HCT116 (cell line): ENCODE results near the gene PRCD. TPM values are rescaled to one million over a fixed set of nuclear protein-coding genes. Genes with fewer than 3 reads are reported as not detected.
"Not testable (repeated sequence)": the region's sequence is repeated elsewhere in the genome, so short reads cannot be mapped to it uniquely, and the experiment has no call there.

Source experiments
- ATAC-seq: fragments of 200-7000 bp; cut with Tn5 transposase; 2 replicates; pipeline ENCODE4 v1.9.1; 2020; ENCODE audit warnings: mild to moderate bottlenecking, moderate library complexity
- BruUV-seq: library from RNA; stranded (reverse); fragments of 400-500 nt; replicated peaks from 2 replicates; lab custom pipeline; 2021; lab: Mats Ljungman, UMichigan
- CTCF ChIA-PET: fragments of 300-600 bp; sonication (Branson Sonifier 250); formaldehyde crosslinking; loops from one replicate; lab custom pipeline; 2021; ENCODE audit warnings: antibody characterized with exemption; lab: Charles Lee
- POLR2A ChIA-PET: fragments of 300-600, 350-600 bp; sonication (Branson Sonifier 250); formaldehyde crosslinking; loops from one replicate; lab custom pipeline; 2021; ENCODE audit warnings: antibody characterized with exemption; lab: Charles Lee
- RAD21 ChIA-PET, 2 experiments: fragments of 300-600 bp; sonication (Branson Sonifier 250); formaldehyde crosslinking; loops; one replicate each; lab custom pipeline; 2023; ENCODE audit warnings: low total read pairs in 2 of 2; ENCODE audit not compliant: uncharacterized antibody in 2 of 2, unreplicated experiment in 2 of 2, low non-redundant PET in 1 of 2; lab: Charles Lee
- DNase-seq: peaks from one replicate; pipeline ENCODE4 v3.0.0-alpha.2; 2010; ENCODE audit warnings: low read depth, low spot score
- H2AFZ ChIP-seq: fragments of 200-600 bp; shearing (Covaris generic), sonication (generic); 2 replicates; pipeline ENCODE4 v1.6.1; 2017; ENCODE audit warnings: low read depth, mixed run types, mixed read lengths, antibody characterized with exemption, low read length; ENCODE audit not compliant: poor library complexity, severe bottlenecking
- H3K27ac ChIP-seq: 2 replicates; pipeline ENCODE4 v1.5.1; 2012; ENCODE audit warnings: low read depth, low read length
- H3K27me3 ChIP-seq: fragments of 200-600 bp; sonication (generic); 2 replicates; pipeline ENCODE4 v1.6.1; 2016; ENCODE audit warnings: mixed run types, low read length, mixed read lengths; ENCODE audit not compliant: insufficient read depth
- H3K36me3 ChIP-seq, 2 experiments: fragments of 200-500 bp in 1 of 2; fragments of 200-600 bp in 1 of 2; sonication (Bioruptor generic) in 1 of 2; sonication (generic) in 1 of 2; 2 replicates each; pipeline versions ENCODE4 v1.5.1 to v1.6.1; 2014 to 2016; ENCODE audit warnings: low read length in 2 of 2, inconsistent platforms in 1 of 2, mixed read lengths in 1 of 2, mixed run types in 1 of 2; ENCODE audit not compliant: insufficient read depth in 2 of 2, control insufficient read depth in 1 of 2
- H3K4me1 ChIP-seq, 2 experiments: fragments of 200-600 bp in 1 of 2; sonication (generic) in 1 of 2; 2 replicates each; pipeline versions ENCODE4 v1.5.1 to v1.6.1; 2012 to 2017; ENCODE audit warnings: low read length in 2 of 2, inconsistent platforms in 1 of 2, mild to moderate bottlenecking in 1 of 2, mixed read lengths in 1 of 2, mixed run types in 1 of 2, moderate library complexity in 1 of 2; ENCODE audit not compliant: insufficient read depth in 2 of 2, control insufficient read depth in 1 of 2
- H3K4me2 ChIP-seq: fragments of 200-600 bp; sonication (generic); 2 replicates; pipeline ENCODE4 v1.6.1; 2017; ENCODE audit warnings: mixed run types, low read length, mixed read lengths
- H3K4me3 ChIP-seq, 2 experiments: fragments of 200-600 bp in 1 of 2; sonication (generic) in 1 of 2; replicated peaks in 1 of 2; 2 replicates each; pipeline ENCODE4 v1.5.1; 2011 to 2016; ENCODE audit warnings: low read length in 2 of 2, control low read depth in 1 of 2, low read depth in 1 of 2, mild to moderate bottlenecking in 1 of 2, mixed read lengths in 1 of 2, mixed run types in 1 of 2
- H3K79me2 ChIP-seq: fragments of 200-600 bp; sonication (generic); 2 replicates; pipeline ENCODE4 v1.6.1; 2017; ENCODE audit warnings: mild to moderate bottlenecking, mixed run types, low read length, moderate library complexity, mixed read lengths; ENCODE audit not compliant: insufficient read depth
- H3K9ac ChIP-seq: fragments of 200-600 bp; sonication (generic); 2 replicates; pipeline ENCODE4 v1.6.1; 2016; ENCODE audit warnings: low read length, mixed read lengths
- H3K9me2 ChIP-seq: fragments of 200-600 bp; sonication (generic), shearing (Covaris generic); 2 replicates; pipeline ENCODE4 v1.6.1; 2017; ENCODE audit warnings: mixed run types, mild to moderate bottlenecking, moderate library complexity; ENCODE audit not compliant: insufficient read depth
- H3K9me3 ChIP-seq, 2 experiments: fragments of 200-500 bp in 1 of 2; fragments of 200-600 bp in 1 of 2; sonication (Bioruptor generic) in 1 of 2; sonication (generic) in 1 of 2; 2 replicates each; pipeline ENCODE4 v1.6.1; 2014 to 2017; ENCODE audit warnings: low read length in 2 of 2, mixed read lengths in 2 of 2, inconsistent platforms in 1 of 2, low read depth in 1 of 2, mild to moderate bottlenecking in 1 of 2, mixed run types in 1 of 2, moderate library complexity in 1 of 2; ENCODE audit not compliant: control insufficient read depth in 1 of 2, insufficient read depth in 1 of 2
- H4K20me1 ChIP-seq: fragments of 200-600 bp; sonication (generic), shearing (Covaris generic); 2 replicates; pipeline ENCODE4 v1.6.1; 2017; ENCODE audit warnings: mixed run types, mild to moderate bottlenecking, moderate library complexity; ENCODE audit not compliant: insufficient read depth
- CTCF ChIP-seq, 3 experiments: fragments of 200-600 bp in 1 of 3; sonication (generic) in 1 of 3; IDR thresholded peaks in 2 of 3; conservative IDR thresholded peaks in 1 of 3; 2 replicates each; pipeline ENCODE4 v1.5.1; 2012 to 2017; ENCODE audit warnings: low read depth in 2 of 3, low read length in 2 of 3, antibody characterized with exemption in 1 of 3, borderline replicate concordance in 1 of 3, control low read depth in 1 of 3, mild to moderate bottlenecking in 1 of 3, mixed read lengths in 1 of 3, mixed run types in 1 of 3, moderate library complexity in 1 of 3; ENCODE audit not compliant: insufficient read depth in 1 of 3
- YY1 ChIP-seq: IDR thresholded peaks from 2 replicates; pipeline ENCODE4 v1.6.1; 2011; ENCODE audit warnings: low read length, low read depth, moderate library complexity, mild to moderate bottlenecking; ENCODE audit not compliant: insufficient replicate concordance; ENCODE audit errors: extremely low read depth
- ZBTB33 ChIP-seq: IDR thresholded peaks from 2 replicates; pipeline ENCODE4 v1.6.1; 2011; ENCODE audit warnings: mild to moderate bottlenecking, low read length, moderate library complexity; ENCODE audit not compliant: insufficient replicate concordance; ENCODE audit errors: extremely low read depth
- intact Hi-C: fragments of 100-400 bp; cut with micrococcal nuclease; formaldehyde crosslinking; loops from 2 replicates; pipeline ENCODE4 v1.10.0; 2022
- total RNA-seq: library from RNA; stranded (reverse); gene quantifications from one replicate; pipeline ENCODE4 v1.2.1, GENCODE V29; 2021; ENCODE audit not compliant: unreplicated experiment

The PRCD gene
- total RNA-seq, 1 experiment from 2014 or later = not detected

- TF ChIP-seq ZBTB33 (no peak), YY1 (no peak), CTCF (IDR thresholded peaks at IDR 0.05 in 2 of 3, conservative IDR thresholded peaks at IDR 0.05 in 1 of 3; ENCODE audit: borderline replicate concordance in 1 of 3, insufficient read depth in 1 of 3, low read depth in 2 of 3, low read length in 2 of 3) (no peak)
These were observed 22.9 kb downstream of the PRCD start (continued) for GRCh38 chr17:76562734-76563148.

- H3K27me3 ChIP-seq, DNase-seq, CTCF ChIA-PET, H2AFZ ChIP-seq, H3K9me2 ChIP-seq, POLR2A ChIA-PET, ATAC-seq, H3K27ac ChIP-seq, BruUV-seq, RAD21 ChIA-PET, H3K9me3 ChIP-seq, H3K9ac ChIP-seq, H3K4me2 ChIP-seq, H3K4me3 ChIP-seq, intact Hi-C loops: not testable (repeated sequence)
- H4K20me1 ChIP-seq = peaks cover 56% of the 10 kb centered on the region; the same call in 1 of the 2 replicates
- peaks cover 31 to 74% of the 10 kb centered on the region in 2 experiments for H3K36me3 ChIP-seq
- peaks cover 9 to 45% of the 10 kb centered on the region in 2 experiments; a peak in 3 of 4 replicates for H3K4me1 ChIP-seq
- H3K79me2 ChIP-seq = peaks cover 66% of the 10 kb centered on the region
These were observed 23.5 kb downstream of the PRCD start for GRCh38 chr17:76563359-76563758.
